Hepatocyte (in vitro differentiated cells): ENCODE results near the gene FSIP1. TPM values are rescaled to one million over a fixed set of nuclear protein-coding genes. Genes with fewer than 3 reads are reported as not detected.
A peak's percentile ranks its signal among the peaks of the same experiment; 100 is the strongest.

Experiments used
- DNase-seq: peaks from one replicate; pipeline ENCODE4 v3.0.0-alpha.2; 2016; ENCODE audit warnings: low spot score
- H2AFZ ChIP-seq: fragments of 200-600 bp; sonication (generic); 2 replicates; pipeline ENCODE4 v1.6.0; 2016; ENCODE audit warnings: antibody characterized with exemption, mild to moderate bottlenecking
- H3K27ac ChIP-seq: fragments of 200-600 bp; sonication (generic); 2 replicates; pipeline ENCODE4 v1.5.1; 2016; ENCODE audit warnings: mild to moderate bottlenecking
- H3K27me3 ChIP-seq: fragments of 200-600 bp; sonication (generic); 2 replicates; pipeline ENCODE4 v1.6.1; 2016
- H3K36me3 ChIP-seq: fragments of 200-600 bp; sonication (generic); replicated peaks from 2 replicates; pipeline ENCODE4 v1.5.1; 2016; ENCODE audit warnings: low read depth; ENCODE audit not compliant: insufficient read depth
- H3K4me1 ChIP-seq: fragments of 200-600 bp; sonication (generic); 2 replicates; pipeline ENCODE4 v1.5.1; 2016; ENCODE audit warnings: mild to moderate bottlenecking, moderate library complexity; ENCODE audit not compliant: insufficient read depth
- H3K4me2 ChIP-seq: fragments of 200-600 bp; sonication (generic); 2 replicates; pipeline ENCODE4 v1.6.0; 2016
- H3K4me3 ChIP-seq: fragments of 200-600 bp; sonication (generic); 2 replicates; pipeline ENCODE4 v1.5.1; 2016; ENCODE audit warnings: mild to moderate bottlenecking
- H3K79me2 ChIP-seq: fragments of 200-600 bp; sonication (generic); 2 replicates; pipeline ENCODE4 v1.6.0; 2017; ENCODE audit warnings: mild to moderate bottlenecking
- H3K9me2 ChIP-seq: fragments of 200-600 bp; sonication (generic); replicated peaks from 2 replicates; pipeline ENCODE4 v1.6.0; 2017; ENCODE audit warnings: mild to moderate bottlenecking; ENCODE audit not compliant: insufficient read depth
- H3K9me3 ChIP-seq: fragments of 200-600 bp; sonication (generic); 2 replicates; pipeline ENCODE4 v1.5.1; 2016; ENCODE audit warnings: low read depth, mild to moderate bottlenecking
- H4K20me1 ChIP-seq: fragments of 200-600 bp; sonication (generic); 2 replicates; pipeline ENCODE4 v1.6.0; 2016; ENCODE audit warnings: mild to moderate bottlenecking; ENCODE audit not compliant: insufficient read depth, poor library complexity, severe bottlenecking
- EZH2 ChIP-seq: fragments of 200-600 bp; sonication (generic); IDR thresholded peaks from 2 replicates; pipeline ENCODE4 v1.6.1; 2016; ENCODE audit warnings: antibody characterized with exemption, mild to moderate bottlenecking, borderline replicate concordance
- EZH2phosphoT487 ChIP-seq: fragments of 200-600 bp; sonication (generic); IDR thresholded peaks from one replicate; pipeline ENCODE4 v1.6.1; 2018; ENCODE audit warnings: antibody characterized with exemption, mild to moderate bottlenecking, low read depth, moderate library complexity; ENCODE audit not compliant: unreplicated experiment, severe bottlenecking
- WGBS: methylation state at CpG from one replicate; pipeline ENCODE4 v1.1.6; 2016; ENCODE audit warnings: low lambda C conversion rate; ENCODE audit errors: missing lambda C conversion rate; 5-methylcytosine and 5-hydroxymethylcytosine counted together
- polyA plus RNA-seq: library from polyadenylated mRNA; unstranded; fragments of >200 nt; fragmentation: Nextera tagmentation; extraction: Ambion mirVana; gene quantifications from 2 replicates; pipeline ENCODE4 v1.2.1, GENCODE V29; 2016
- total RNA-seq: library from RNA; depleted of rRNA; stranded (reverse); fragments of >200 nt; gene quantifications from 2 replicates; pipeline ENCODE4 v1.2.3, GENCODE V29; 2014
- TF ChIP-seq, protein P1 (sequence below): fragments of 200-600 bp; sonication (generic); IDR thresholded peaks from 2 replicates; pipeline ENCODE4 v1.5.1; 2016; ENCODE audit warnings: antibody characterized with exemption, mild to moderate bottlenecking; ENCODE audit not compliant: poor library complexity

The FSIP1 gene
- total and polyA plus RNA-seq, 2 experiments from 2014 or later: 0.60 to 0.79 TPM

- Histone ChIP-seq H3K9me2 (no peaks in the 10 kb centered on the region), H2AFZ (no peak overlapping the region), H3K79me2 (no peaks in the 10 kb centered on the region), H3K36me3 (no peaks in the 10 kb centered on the region), H3K4me3 (no peak overlapping the region), H3K4me2 (no peak overlapping the region), H4K20me1 (no peaks in the 10 kb centered on the region), H3K27ac (no peak overlapping the region), H3K9me3 (no peaks in the 10 kb centered on the region), H3K27me3 (no peaks in the 10 kb centered on the region), H3K4me1 (peaks cover 4% of the 10 kb centered on the region)
- DNase-seq: no peak
- WGBS: 74% methylated on average over 2 of the region's 2 CpGs
- TF ChIP-seq EZH2phosphoT487 (no peak), EZH2 (no peak)
- TF ChIP-seq, protein P1, sequence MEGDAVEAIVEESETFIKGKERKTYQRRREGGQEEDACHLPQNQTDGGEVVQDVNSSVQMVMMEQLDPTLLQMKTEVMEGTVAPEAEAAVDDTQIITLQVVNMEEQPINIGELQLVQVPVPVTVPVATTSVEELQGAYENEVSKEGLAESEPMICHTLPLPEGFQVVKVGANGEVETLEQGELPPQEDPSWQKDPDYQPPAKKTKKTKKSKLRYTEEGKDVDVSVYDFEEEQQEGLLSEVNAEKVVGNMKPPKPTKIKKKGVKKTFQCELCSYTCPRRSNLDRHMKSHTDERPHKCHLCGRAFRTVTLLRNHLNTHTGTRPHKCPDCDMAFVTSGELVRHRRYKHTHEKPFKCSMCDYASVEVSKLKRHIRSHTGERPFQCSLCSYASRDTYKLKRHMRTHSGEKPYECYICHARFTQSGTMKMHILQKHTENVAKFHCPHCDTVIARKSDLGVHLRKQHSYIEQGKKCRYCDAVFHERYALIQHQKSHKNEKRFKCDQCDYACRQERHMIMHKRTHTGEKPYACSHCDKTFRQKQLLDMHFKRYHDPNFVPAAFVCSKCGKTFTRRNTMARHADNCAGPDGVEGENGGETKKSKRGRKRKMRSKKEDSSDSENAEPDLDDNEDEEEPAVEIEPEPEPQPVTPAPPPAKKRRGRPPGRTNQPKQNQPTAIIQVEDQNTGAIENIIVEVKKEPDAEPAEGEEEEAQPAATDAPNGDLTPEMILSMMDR: no peak
Measured at GRCh38 chr15:39599871-39600270, 182.8 kb downstream of the FSIP1 start.

GRCh38 chr15:39598958-39599845 is 183.4 kb downstream of the FSIP1 start:
- no peak overlapping the region for H3K4me2 ChIP-seq
- no peak for DNase-seq
- no peak overlapping the region for H3K4me3 ChIP-seq
- no peak overlapping the region for H2AFZ ChIP-seq
- no peaks in the 10 kb centered on the region for H3K27me3 ChIP-seq
- H4K20me1 ChIP-seq: no peaks in the 10 kb centered on the region
- 81% methylated on average over 12 of the region's 12 CpGs for WGBS
- H3K79me2 ChIP-seq: no peaks in the 10 kb centered on the region
- peaks cover 4% of the 10 kb centered on the region for H3K4me1 ChIP-seq
- H3K36me3 ChIP-seq: no peaks in the 10 kb centered on the region
- H3K9me2 ChIP-seq: no peaks in the 10 kb centered on the region
- peak overlapping the region; percentile 50 for H3K27ac ChIP-seq
- H3K9me3 ChIP-seq: no peaks in the 10 kb centered on the region
- TF ChIP-seq EZH2phosphoT487 (no peak), EZH2 (no peak)
- TF ChIP-seq, protein P1: no peak

DNA sequence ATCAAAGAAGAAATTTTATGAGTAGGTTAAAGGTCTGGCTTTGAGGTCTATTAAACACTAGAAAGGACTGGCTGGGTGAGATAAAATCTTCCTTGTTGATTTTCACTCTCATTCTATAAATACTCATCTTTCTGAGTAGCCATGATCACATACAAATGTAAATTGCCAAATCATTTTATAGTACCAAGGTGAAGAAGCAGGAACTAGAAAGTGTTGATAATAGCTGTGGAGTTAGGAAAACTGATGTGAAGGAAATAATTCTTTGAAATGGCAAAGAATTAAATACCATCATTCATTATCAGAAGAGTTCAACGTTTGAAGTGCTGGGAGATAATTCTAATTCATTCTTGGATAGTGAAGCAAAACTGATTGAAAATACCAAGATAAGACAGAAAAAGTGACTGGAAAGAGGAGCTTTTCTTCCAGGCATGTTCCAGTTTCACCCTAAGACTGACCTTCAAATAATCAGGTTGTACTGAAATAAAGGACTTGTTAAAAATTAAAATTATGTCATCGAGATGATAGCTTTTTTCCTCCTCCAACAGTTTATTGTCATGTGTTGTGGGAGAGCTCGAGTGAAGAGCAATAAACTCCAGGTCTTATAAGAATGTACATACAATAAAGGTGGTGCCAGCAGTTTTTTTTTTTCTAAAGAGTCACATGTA is 184.3 kb downstream of the FSIP1 start:
- no peak for DNase-seq
- Histone ChIP-seq H3K79me2 (no peaks in the 10 kb centered on the region), H3K4me2 (peak overlapping the region; percentile 38), H3K27ac (peak overlapping the region; percentile 68), H4K20me1 (no peaks in the 10 kb centered on the region), H3K27me3 (no peaks in the 10 kb centered on the region), H3K4me3 (no peak overlapping the region), H3K9me3 (no peaks in the 10 kb centered on the region), H3K36me3 (no peaks in the 10 kb centered on the region), H3K9me2 (no peaks in the 10 kb centered on the region), H2AFZ (no peak overlapping the region), H3K4me1 (peaks cover 4% of the 10 kb centered on the region)
- TF ChIP-seq EZH2phosphoT487 (no peak), EZH2 (no peak)
- TF ChIP-seq, protein P1: no peak
- WGBS: 37% methylated on average over 3 of the region's 3 CpGs
